Thyroid gland (tissue), 4 donors: ENCODE measurements around the gene MARCO.

Experiments
- POLR2A ChIP-seq, 2 donors: fragments of 450-650 bp; IDR thresholded peaks; one replicate each; pipeline ENCODE4 v1.6.1; 2017; ENCODE audit warnings: antibody characterized with exemption in 2 of 2, mild to moderate bottlenecking in 2 of 2, moderate library complexity in 1 of 2
- TF ChIP-seq, protein P1 (sequence below), 6 experiments: fragments of 200-600 bp in 3 of 6; fragments of 450-650 bp in 3 of 6; sonication (generic) in 3 of 6; IDR thresholded peaks; one replicate each; pipeline ENCODE4 v1.5.1; 2016 to 2019; ENCODE audit warnings: antibody characterized with exemption in 6 of 6, mild to moderate bottlenecking in 2 of 6, inconsistent platforms in 1 of 6, moderate library complexity in 1 of 6

DNA sequence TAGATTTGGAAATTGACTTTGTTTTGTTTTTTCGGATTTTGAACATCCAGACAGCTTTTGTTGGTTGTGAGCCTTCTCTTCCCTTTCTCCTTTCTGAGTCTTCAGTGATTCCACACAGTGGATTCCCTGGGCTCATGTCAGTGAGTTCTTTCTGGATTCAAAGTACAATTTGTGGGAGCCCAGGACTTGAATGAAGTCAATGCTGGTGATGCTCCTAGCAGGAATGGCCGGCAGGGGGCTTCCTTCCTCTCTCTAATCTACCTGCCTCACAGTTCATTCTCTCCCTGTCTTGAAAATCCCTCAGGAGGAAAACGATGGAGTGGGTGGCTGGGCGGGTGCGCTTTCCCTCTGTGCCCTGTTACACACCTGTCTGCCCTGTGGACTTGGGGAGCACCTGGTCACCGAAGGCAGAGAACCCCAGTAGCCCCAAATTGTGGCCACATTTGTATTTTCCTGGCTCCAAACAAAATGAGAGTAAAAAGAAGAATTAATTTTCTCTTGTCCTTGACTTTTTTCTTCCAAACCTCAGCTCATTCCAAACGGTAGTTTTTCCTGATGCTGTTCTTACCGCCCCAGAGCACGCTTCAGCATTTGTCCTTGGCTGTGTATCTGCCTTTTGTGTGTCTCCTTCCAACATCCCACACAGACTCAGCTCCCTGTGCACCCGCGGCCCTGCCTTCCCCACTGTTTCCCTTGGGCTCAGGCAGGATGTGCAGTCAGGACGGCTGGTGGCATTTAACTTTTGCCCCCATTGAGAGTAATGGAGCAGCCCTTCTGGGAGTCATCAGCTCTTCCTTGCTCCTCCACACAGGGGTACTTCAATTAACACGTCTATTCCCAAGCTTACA, 86.6 kb downstream of the MARCO start:
- TF ChIP-seq, protein P1, sequence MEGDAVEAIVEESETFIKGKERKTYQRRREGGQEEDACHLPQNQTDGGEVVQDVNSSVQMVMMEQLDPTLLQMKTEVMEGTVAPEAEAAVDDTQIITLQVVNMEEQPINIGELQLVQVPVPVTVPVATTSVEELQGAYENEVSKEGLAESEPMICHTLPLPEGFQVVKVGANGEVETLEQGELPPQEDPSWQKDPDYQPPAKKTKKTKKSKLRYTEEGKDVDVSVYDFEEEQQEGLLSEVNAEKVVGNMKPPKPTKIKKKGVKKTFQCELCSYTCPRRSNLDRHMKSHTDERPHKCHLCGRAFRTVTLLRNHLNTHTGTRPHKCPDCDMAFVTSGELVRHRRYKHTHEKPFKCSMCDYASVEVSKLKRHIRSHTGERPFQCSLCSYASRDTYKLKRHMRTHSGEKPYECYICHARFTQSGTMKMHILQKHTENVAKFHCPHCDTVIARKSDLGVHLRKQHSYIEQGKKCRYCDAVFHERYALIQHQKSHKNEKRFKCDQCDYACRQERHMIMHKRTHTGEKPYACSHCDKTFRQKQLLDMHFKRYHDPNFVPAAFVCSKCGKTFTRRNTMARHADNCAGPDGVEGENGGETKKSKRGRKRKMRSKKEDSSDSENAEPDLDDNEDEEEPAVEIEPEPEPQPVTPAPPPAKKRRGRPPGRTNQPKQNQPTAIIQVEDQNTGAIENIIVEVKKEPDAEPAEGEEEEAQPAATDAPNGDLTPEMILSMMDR (IDR thresholded peaks at IDR 0.05), result no peak
- TF ChIP-seq POLR2A (IDR thresholded peaks at IDR 0.05), result no peak
